ENCODE data around the gene CHRNB2.

The CHRNB2 gene

GRCh38 chr1:154609398-154610380, 42.1 kb downstream of the CHRNB2 start:
- peaks cover 15 to 19% of the 10 kb centered on the region in 2 donors for H3K4me1 ChIP-seq (ENCODE audit: control insufficient read depth in 2 of 2, insufficient read depth in 1 of 2, low read depth in 1 of 2, low read length in 2 of 2)
- no peak overlapping the region for H2BK120ac ChIP-seq (ENCODE audit: low read depth, low read length)
- H3K4ac ChIP-seq (ENCODE audit: low read length): no peak overlapping the region
- H2AFZ ChIP-seq (ENCODE audit: low read length): no peak overlapping the region
- H2BK15ac ChIP-seq (ENCODE audit: low read length): no peak overlapping the region
- no peak overlapping the region for H3K14ac ChIP-seq (ENCODE audit: low read length)
- H3K18ac ChIP-seq (ENCODE audit: low read length): no peak overlapping the region
- no peak overlapping the region for H2BK5ac ChIP-seq (ENCODE audit: low read length)
- H3K27ac ChIP-seq (replicated peaks; ENCODE audit: low read length): peak overlapping the region; percentile 18
- no peak for DNase-seq (ENCODE audit: low spot score)
- H2BK12ac ChIP-seq (ENCODE audit: low read length): no peak overlapping the region
- H3K9ac ChIP-seq (ENCODE audit: low read depth, low read length, poor library complexity): no peak overlapping the region
- no CpG with 5 or more reads among the region's 12 CpGs for WGBS, 2 donors (ENCODE audit: extremely low coverage in 2 of 2, insufficient read length in 2 of 2, insufficient replicate concordance in 1 of 2)
- no peak overlapping the region for H4K8ac ChIP-seq (ENCODE audit: low read depth, low read length)
- peaks cover 3% of the 10 kb centered on the region for H3K79me1 ChIP-seq (ENCODE audit: low read depth, low read length)
- H4K91ac ChIP-seq (ENCODE audit: low read depth, low read length, poor library complexity): no peak overlapping the region
- H2AK5ac ChIP-seq (ENCODE audit: low read depth, low read length): no peak overlapping the region
- no peak overlapping the region for H3K4me3 ChIP-seq (ENCODE audit: low read length in 2 of 2)
- H3K27me3 ChIP-seq (ENCODE audit: control insufficient read depth in 3 of 3, insufficient read depth in 3 of 3, low read depth in 1 of 3, low read length in 3 of 3): no peaks in the 10 kb centered on the region
- H3K9me3 ChIP-seq (replicated peaks in 1 of 2; ENCODE audit: control insufficient read depth in 2 of 2, insufficient read depth in 1 of 2, low read depth in 1 of 2, low read length in 2 of 2): no peaks in the 10 kb centered on the region
- no peak overlapping the region for H3K23ac ChIP-seq (ENCODE audit: low read depth, low read length, poor library complexity)
- H3K4me2 ChIP-seq (ENCODE audit: insufficient read depth, low read length, poor library complexity, severe bottlenecking): no peak overlapping the region
- peaks cover 0 to 12% of the 10 kb centered on the region in 2 donors for H3K36me3 ChIP-seq (replicated peaks in 1 of 2; ENCODE audit: control insufficient read depth in 2 of 2, insufficient read depth in 2 of 2, low read length in 2 of 2)

- Histone ChIP-seq H2BK120ac (ENCODE audit: low read depth, low read length) (no peak overlapping the region), H3K4me2 (ENCODE audit: insufficient read depth, low read length, poor library complexity, severe bottlenecking) (no peak overlapping the region), H2BK15ac (ENCODE audit: low read length) (no peak overlapping the region), H3K9me3 (replicated peaks in 1 of 2; ENCODE audit: control insufficient read depth in 2 of 2, insufficient read depth in 1 of 2, low read depth in 1 of 2, low read length in 2 of 2) (no peaks in the 10 kb centered on the region), H3K27ac (replicated peaks; ENCODE audit: low read length) (no peak overlapping the region), H3K27me3 (ENCODE audit: control insufficient read depth in 3 of 3, insufficient read depth in 3 of 3, low read depth in 1 of 3, low read length in 3 of 3) (no peaks in the 10 kb centered on the region), H3K4me3 (ENCODE audit: low read length in 2 of 2) (no peak overlapping the region), H3K18ac (ENCODE audit: low read length) (no peak overlapping the region), H3K14ac (ENCODE audit: low read length) (no peak overlapping the region), H2BK5ac (ENCODE audit: low read length) (no peak overlapping the region), H3K23ac (ENCODE audit: low read depth, low read length, poor library complexity) (no peak overlapping the region), H3K9ac (ENCODE audit: low read depth, low read length, poor library complexity) (no peak overlapping the region), H3K4me1 (ENCODE audit: control insufficient read depth in 2 of 2, insufficient read depth in 1 of 2, low read depth in 1 of 2, low read length in 2 of 2) (peaks cover 17 to 19% of the 10 kb centered on the region in 2 donors), H3K79me1 (ENCODE audit: low read depth, low read length) (no peaks in the 10 kb centered on the region), H2AK5ac (ENCODE audit: low read depth, low read length) (no peak overlapping the region), H3K36me3 (replicated peaks in 1 of 2; ENCODE audit: control insufficient read depth in 2 of 2, insufficient read depth in 2 of 2, low read length in 2 of 2) (peaks cover 0 to 5% of the 10 kb centered on the region in 2 donors), H4K91ac (ENCODE audit: low read depth, low read length, poor library complexity) (no peak overlapping the region), H2AFZ (ENCODE audit: low read length) (no peak overlapping the region), H2BK12ac (ENCODE audit: low read length) (no peak overlapping the region), H3K4ac (ENCODE audit: low read length) (no peak overlapping the region), H4K8ac (ENCODE audit: low read depth, low read length) (no peak overlapping the region)
- no peak for DNase-seq (ENCODE audit: low spot score)
- WGBS, 2 donors (ENCODE audit: extremely low coverage in 2 of 2, insufficient read length in 2 of 2, insufficient replicate concordance in 1 of 2): no CpG with 5 or more reads among the region's 10 CpGs
Observed at GRCh38 chr1:154611150-154611862, 43.7 kb downstream of the CHRNB2 start.

- no CpG with 5 or more reads among the region's 4 CpGs for WGBS, 2 donors (ENCODE audit: extremely low coverage in 2 of 2, insufficient read length in 2 of 2, insufficient replicate concordance in 1 of 2)
- no peak overlapping the region for H3K18ac ChIP-seq (ENCODE audit: low read length)
- H4K91ac ChIP-seq (ENCODE audit: low read depth, low read length, poor library complexity): no peak overlapping the region
- no peak for DNase-seq (ENCODE audit: low spot score)
- no peak overlapping the region for H3K14ac ChIP-seq (ENCODE audit: low read length)
- H3K27ac ChIP-seq (replicated peaks; ENCODE audit: low read length): no peak overlapping the region
- no peak overlapping the region for H2BK12ac ChIP-seq (ENCODE audit: low read length)
- H3K4me3 ChIP-seq (ENCODE audit: low read length in 2 of 2): no peak overlapping the region
- H3K4me1 ChIP-seq (ENCODE audit: control insufficient read depth in 2 of 2, insufficient read depth in 1 of 2, low read depth in 1 of 2, low read length in 2 of 2): peaks cover 10 to 11% of the 10 kb centered on the region in 2 donors
- H3K9me3 ChIP-seq (replicated peaks in 1 of 2; ENCODE audit: control insufficient read depth in 2 of 2, insufficient read depth in 1 of 2, low read depth in 1 of 2, low read length in 2 of 2): no peaks in the 10 kb centered on the region
- H4K8ac ChIP-seq (ENCODE audit: low read depth, low read length): no peak overlapping the region
- no peak overlapping the region for H3K4me2 ChIP-seq (ENCODE audit: insufficient read depth, low read length, poor library complexity, severe bottlenecking)
- no peak overlapping the region for H3K23ac ChIP-seq (ENCODE audit: low read depth, low read length, poor library complexity)
- H3K79me1 ChIP-seq (ENCODE audit: low read depth, low read length): no peaks in the 10 kb centered on the region
- no peak overlapping the region for H2BK5ac ChIP-seq (ENCODE audit: low read length)
- H2BK120ac ChIP-seq (ENCODE audit: low read depth, low read length): no peak overlapping the region
- H3K27me3 ChIP-seq (ENCODE audit: control insufficient read depth in 3 of 3, insufficient read depth in 3 of 3, low read depth in 1 of 3, low read length in 3 of 3): no peaks in the 10 kb centered on the region
- H2AFZ ChIP-seq (ENCODE audit: low read length): no peak overlapping the region
- peaks cover 0 to 11% of the 10 kb centered on the region in 2 donors for H3K36me3 ChIP-seq (replicated peaks in 1 of 2; ENCODE audit: control insufficient read depth in 2 of 2, insufficient read depth in 2 of 2, low read length in 2 of 2)
- no peak overlapping the region for H2BK15ac ChIP-seq (ENCODE audit: low read length)
- H3K9ac ChIP-seq (ENCODE audit: low read depth, low read length, poor library complexity): no peak overlapping the region
- H2AK5ac ChIP-seq (ENCODE audit: low read depth, low read length): no peak overlapping the region
- H3K4ac ChIP-seq (ENCODE audit: low read length): no peak overlapping the region
Observed at GRCh38 chr1:154614247-154614646, 46.7 kb downstream of the CHRNB2 start.

GRCh38 chr1:154614901-154615300, 47.3 kb downstream of the CHRNB2 start:
- Histone ChIP-seq H3K9ac (ENCODE audit: low read depth, low read length, poor library complexity) (no peak overlapping the region), H3K4ac (ENCODE audit: low read length) (no peak overlapping the region), H3K27ac (replicated peaks; ENCODE audit: low read length) (no peak overlapping the region), H3K9me3 (replicated peaks in 1 of 2; ENCODE audit: control insufficient read depth in 2 of 2, insufficient read depth in 1 of 2, low read depth in 1 of 2, low read length in 2 of 2) (no peaks in the 10 kb centered on the region), H3K36me3 (replicated peaks in 1 of 2; ENCODE audit: control insufficient read depth in 2 of 2, insufficient read depth in 2 of 2, low read length in 2 of 2) (peaks cover 0 to 18% of the 10 kb centered on the region in 2 donors), H4K8ac (ENCODE audit: low read depth, low read length) (no peak overlapping the region), H3K14ac (ENCODE audit: low read length) (no peak overlapping the region), H3K4me1 (ENCODE audit: control insufficient read depth in 2 of 2, insufficient read depth in 1 of 2, low read depth in 1 of 2, low read length in 2 of 2) (peaks cover 6 to 7% of the 10 kb centered on the region in 2 donors), H2AFZ (ENCODE audit: low read length) (no peak overlapping the region), H3K79me1 (ENCODE audit: low read depth, low read length) (no peaks in the 10 kb centered on the region), H2BK120ac (ENCODE audit: low read depth, low read length) (no peak overlapping the region), H3K18ac (ENCODE audit: low read length) (no peak overlapping the region), H3K4me2 (ENCODE audit: insufficient read depth, low read length, poor library complexity, severe bottlenecking) (no peak overlapping the region), H3K23ac (ENCODE audit: low read depth, low read length, poor library complexity) (no peak overlapping the region), H3K4me3 (ENCODE audit: low read length in 2 of 2) (no peak overlapping the region), H2AK5ac (ENCODE audit: low read depth, low read length) (no peak overlapping the region), H4K91ac (ENCODE audit: low read depth, low read length, poor library complexity) (no peak overlapping the region), H2BK12ac (ENCODE audit: low read length) (no peak overlapping the region), H2BK5ac (ENCODE audit: low read length) (no peak overlapping the region), H2BK15ac (ENCODE audit: low read length) (no peak overlapping the region), H3K27me3 (ENCODE audit: control insufficient read depth in 3 of 3, insufficient read depth in 3 of 3, low read depth in 1 of 3, low read length in 3 of 3) (no peaks in the 10 kb centered on the region)
- WGBS, 2 donors (ENCODE audit: extremely low coverage in 2 of 2, insufficient read length in 2 of 2, insufficient replicate concordance in 1 of 2): no CpG with 5 or more reads among the region's 6 CpGs
- DNase-seq (ENCODE audit: low spot score): no peak

All from neuronal stem cell (in vitro differentiated cells).